Right cardiac atrium (tissue), 5 donors: Measurements from ENCODE around the gene PIK3CB. TPM values are rescaled to one million over a fixed set of nuclear protein-coding genes. Genes with fewer than 3 reads are reported as not detected.
"Not testable (repeated sequence)": the region's sequence is repeated elsewhere in the genome, so short reads cannot be mapped to it uniquely, and the experiment has no call there.

Experiments
- ATAC-seq, 2 donors: fragments of 200-7000 bp; cut with Tn5 transposase; one replicate each; pipeline versions ENCODE4 v1.8.0 to v1.9.1; 2020; ENCODE audit warnings: moderate library complexity in 2 of 2, mild to moderate bottlenecking in 1 of 2
- DNase-seq, 3 donors: peaks; one replicate each; pipeline ENCODE4 v3.0.0-alpha.2; 2020
- H3K27ac ChIP-seq: one replicate; pipeline ENCODE4 v1.5.1; 2013; ENCODE audit warnings: mild to moderate bottlenecking, low read length, control low read depth, moderate library complexity
- H3K27me3 ChIP-seq: one replicate; pipeline ENCODE4 v1.6.1; 2013; ENCODE audit not compliant: control insufficient read depth, insufficient read depth
- H3K4me1 ChIP-seq: one replicate; pipeline ENCODE4 v1.6.1; 2013; ENCODE audit warnings: low read length; ENCODE audit not compliant: control insufficient read depth, insufficient read depth
- H3K4me3 ChIP-seq: one replicate; pipeline ENCODE4 v1.5.1; 2013; ENCODE audit warnings: low read length, control low read depth
- H3K9me3 ChIP-seq: one replicate; pipeline ENCODE4 v1.6.1; 2013; ENCODE audit warnings: low read length; ENCODE audit not compliant: control insufficient read depth
- WGBS: extraction: QIAGEN DNeasy Blood & Tissue Kit; methylation state at CpG from one replicate; pipeline ENCODE4 v1.1.7; 2013; 5-methylcytosine and 5-hydroxymethylcytosine counted together
- intact Hi-C, 4 donors: fragments of 100-400 bp; cut with DNase I; formaldehyde crosslinking; loops; one replicate each; pipeline versions ENCODE4 v1.11.0 to v1.14.0; 2022 to 2023
- polyA plus RNA-seq: library from polyadenylated mRNA; stranded (reverse); fragments of 200-250 nt; gene quantifications from one replicate; pipeline ENCODE4 v1.2.3, GENCODE V29; 2013
- total RNA-seq, 4 donors: library from RNA; stranded (reverse); fragmentation: NEBNext Ultra II Directional; extraction: Animal tissue kit (Norgen Biotek cat#: 25700); gene quantifications; one replicate each; pipeline ENCODE4 v1.2.1, GENCODE V29; 2021
- donor health status: healthy with polysubstance abuse.
- donor health status: DM: no; HTN: yes; CAD: no.
- donor health status: DM: no; HTN: no; CAD: no.
- donor health status: DM: no; HTN: yes; CAD: no; lungs with severe emphysema.
- donor health status: DM: yes; HTN: yes; CAD: no.

PIK3CB gene
- total and polyA plus RNA-seq, 5 donors, result 12.6 to 33.2 (median 31.9) TPM

DNA sequence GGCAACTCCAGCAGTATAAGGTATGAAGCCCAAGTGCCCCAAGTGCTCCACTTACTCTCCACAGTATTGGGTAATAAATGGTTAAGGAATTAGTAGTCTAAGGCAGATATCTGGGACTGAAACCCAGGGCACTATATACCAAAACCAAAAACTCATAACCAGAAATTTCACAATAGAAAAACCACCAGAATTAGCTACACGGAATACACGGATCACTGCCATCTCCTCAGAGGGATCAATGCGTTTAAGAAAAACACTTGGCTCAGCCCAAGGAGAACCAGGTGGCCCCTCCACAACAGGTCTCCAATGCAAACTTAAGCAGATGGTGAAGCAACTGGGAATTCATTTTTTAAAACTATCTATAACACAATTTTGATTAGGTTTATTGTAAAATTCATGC lies 142.6 kb downstream of the PIK3CB start:
- 83% methylated on average over 3 of the region's 3 CpGs for WGBS
- H3K27me3 ChIP-seq, result no peaks in the 10 kb centered on the region
- intact Hi-C loops, result loop anchor here in 1 of 4 donors (5.0 kb wide), 1 partner anchor 225 kb away; no protein-coding TSS in a partner anchor
- DNase-seq, result no peak
- H3K27ac ChIP-seq, result no peak overlapping the region
- no peaks in the 10 kb centered on the region for H3K9me3 ChIP-seq
- ATAC-seq, result no peak
- no peak overlapping the region for H3K4me3 ChIP-seq
- H3K4me1 ChIP-seq, result peaks cover 3% of the 10 kb centered on the region

DNA sequence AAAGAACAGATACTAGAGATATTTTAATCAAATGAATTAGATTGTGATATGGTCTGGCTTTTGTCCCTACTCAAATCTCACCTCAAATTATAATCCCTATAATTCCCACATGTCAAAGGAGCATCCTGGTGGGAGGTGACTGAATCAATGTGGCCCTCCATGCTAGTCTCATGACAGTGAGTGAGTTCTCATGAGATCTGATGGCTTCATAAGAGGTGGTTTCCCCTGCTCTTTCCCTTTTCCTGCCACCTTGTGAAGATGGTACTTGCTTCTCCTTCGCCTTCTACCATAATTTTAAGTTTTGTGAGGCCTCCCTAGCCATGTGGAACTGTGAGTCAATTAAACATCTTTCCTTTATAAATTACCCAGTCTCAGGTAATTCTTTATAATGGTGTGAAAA lies 143.4 kb downstream of the PIK3CB start:
- DNase-seq (no peak), ATAC-seq (no peak)
- 100% methylated on average over 1 of the region's 1 CpG for WGBS
- Histone ChIP-seq H3K4me1 (peaks cover 3% of the 10 kb centered on the region), H3K4me3 (no peak overlapping the region), H3K9me3 (no peaks in the 10 kb centered on the region), H3K27ac (no peak overlapping the region), H3K27me3 (no peaks in the 10 kb centered on the region)
- intact Hi-C loops, result loop anchor here in 1 of 4 donors (5.0 kb wide), 1 partner anchor 226 kb away; no protein-coding TSS in a partner anchor

DNA sequence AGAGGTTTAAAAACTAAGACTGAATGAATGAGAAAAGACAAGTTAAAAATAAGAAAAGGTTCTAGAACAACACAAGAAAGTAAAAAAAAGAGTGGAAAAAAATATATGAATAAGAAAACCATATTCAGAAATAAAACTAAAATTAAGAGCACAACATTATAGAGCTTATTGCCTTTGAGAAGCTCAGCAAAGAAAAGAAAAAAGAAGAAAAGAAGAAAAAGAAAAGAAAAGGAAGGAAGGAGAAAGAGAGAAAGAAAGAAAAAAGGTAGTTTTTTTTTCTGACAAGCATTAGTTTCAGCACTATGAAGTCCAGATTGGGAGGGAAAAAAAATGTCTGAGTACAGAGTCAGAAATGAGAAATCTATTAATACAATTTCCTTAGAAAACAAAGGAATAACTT lies 144.7 kb downstream of the PIK3CB start:
- ATAC-seq, result no peak
- Histone ChIP-seq H3K4me1 (peaks cover 3% of the 10 kb centered on the region), H3K9me3 (no peaks in the 10 kb centered on the region), H3K27ac (no peak overlapping the region), H3K4me3 (no peak overlapping the region), H3K27me3 (no peaks in the 10 kb centered on the region)
- intact Hi-C loops, result loop anchor here in 1 of 4 donors (5.0 kb wide), 1 partner anchor 227 kb away; no protein-coding TSS in a partner anchor
- no peak for DNase-seq

DNA sequence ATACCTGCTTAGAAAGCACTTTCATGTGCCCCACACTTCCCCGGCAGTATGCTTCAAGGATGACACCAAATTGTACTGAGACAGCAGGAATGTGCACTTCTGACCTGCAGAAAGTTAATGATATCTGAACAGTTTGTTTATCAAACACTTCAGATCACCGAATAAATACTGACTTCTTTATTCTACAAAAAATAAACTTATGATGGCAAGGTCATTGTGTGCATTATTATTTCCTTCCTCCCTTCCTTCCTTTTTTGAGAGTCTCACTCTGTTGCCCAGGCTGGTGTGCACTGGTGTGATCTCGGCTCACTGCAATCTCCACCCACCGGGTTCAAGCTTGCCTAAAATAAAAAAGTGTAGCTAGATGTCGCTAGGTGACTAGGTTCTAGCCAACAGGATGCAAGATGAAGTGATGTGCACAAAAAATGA lies 145.8 kb downstream of the PIK3CB start:
- 47% methylated on average over 5 of the region's 5 CpGs for WGBS
- H3K9me3 ChIP-seq, result no peaks in the 10 kb centered on the region
- no peak overlapping the region for H3K27ac ChIP-seq
- intact Hi-C loops, result loop anchor here in 1 of 4 donors (10.0 kb wide), 1 partner anchor 74 kb away; no protein-coding TSS in a partner anchor
- ATAC-seq (no peak), DNase-seq (no peak)
- no peak overlapping the region for H3K4me3 ChIP-seq
- H3K27me3 ChIP-seq, result no peaks in the 10 kb centered on the region
- H3K4me1 ChIP-seq, result peaks cover 3% of the 10 kb centered on the region

DNA sequence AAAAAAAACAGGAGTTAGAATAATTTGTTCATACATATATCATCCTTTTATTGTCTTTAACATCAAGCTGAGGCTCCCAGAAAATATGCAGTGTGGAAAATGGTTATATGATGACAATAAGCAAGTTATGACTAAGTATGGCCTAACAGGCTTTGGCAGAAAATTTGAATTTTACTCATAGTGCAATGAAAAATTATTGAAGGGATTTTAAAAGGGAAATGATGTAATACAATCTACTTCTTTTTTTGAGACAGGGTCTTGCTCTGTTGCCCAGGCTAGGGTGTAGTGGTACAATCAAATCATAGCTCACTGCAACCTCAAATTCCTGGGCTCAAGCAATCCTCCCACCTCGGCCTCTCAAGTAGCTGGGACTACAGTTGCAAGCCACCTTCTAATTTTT lies 147.5 kb downstream of the PIK3CB start:
- H3K4me1 ChIP-seq, result peaks cover 3% of the 10 kb centered on the region
- 92% methylated on average over 1 of the region's 1 CpG for WGBS
- ATAC-seq, result no peak
- DNase-seq, result no peak
- H3K4me3 ChIP-seq, result no peak overlapping the region
- intact Hi-C loops, result loop anchor here in 1 of 4 donors (10.0 kb wide), 1 partner anchor 72 kb away; no protein-coding TSS in a partner anchor
- H3K9me3 ChIP-seq, result no peaks in the 10 kb centered on the region
- H3K27me3 ChIP-seq, result no peaks in the 10 kb centered on the region
- no peak overlapping the region for H3K27ac ChIP-seq

DNA sequence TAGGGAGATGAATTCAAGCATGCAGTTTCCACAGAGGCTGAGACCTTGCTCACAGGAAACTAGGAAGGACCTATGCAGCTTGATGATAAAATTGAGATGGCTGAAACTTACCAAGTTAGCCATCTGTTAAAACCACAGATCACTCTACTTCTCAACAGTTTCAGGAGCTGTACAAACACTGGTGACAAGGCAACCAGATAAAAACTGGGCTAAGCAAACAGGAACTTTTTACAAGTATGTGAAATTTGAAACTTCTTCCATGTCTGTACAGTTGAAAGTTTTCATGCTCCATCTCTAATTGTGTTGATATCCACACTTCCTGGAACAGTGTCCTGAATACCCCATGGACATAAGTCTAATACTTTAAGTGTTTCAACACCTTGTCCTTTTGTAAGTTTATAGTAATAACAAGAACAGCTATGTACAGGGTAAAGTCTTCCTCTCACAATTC lies 147.9 kb downstream of the PIK3CB start:
- ATAC-seq, result no peak
- intact Hi-C loops, result loop anchor here in 1 of 4 donors (10.0 kb wide), 1 partner anchor 72 kb away; no protein-coding TSS in a partner anchor
- no peak for DNase-seq
- H3K27me3 ChIP-seq, result no peaks in the 10 kb centered on the region
- peaks cover 3% of the 10 kb centered on the region for H3K4me1 ChIP-seq
- no peaks in the 10 kb centered on the region for H3K9me3 ChIP-seq
- H3K27ac ChIP-seq, result no peak overlapping the region
- no peak overlapping the region for H3K4me3 ChIP-seq

DNA sequence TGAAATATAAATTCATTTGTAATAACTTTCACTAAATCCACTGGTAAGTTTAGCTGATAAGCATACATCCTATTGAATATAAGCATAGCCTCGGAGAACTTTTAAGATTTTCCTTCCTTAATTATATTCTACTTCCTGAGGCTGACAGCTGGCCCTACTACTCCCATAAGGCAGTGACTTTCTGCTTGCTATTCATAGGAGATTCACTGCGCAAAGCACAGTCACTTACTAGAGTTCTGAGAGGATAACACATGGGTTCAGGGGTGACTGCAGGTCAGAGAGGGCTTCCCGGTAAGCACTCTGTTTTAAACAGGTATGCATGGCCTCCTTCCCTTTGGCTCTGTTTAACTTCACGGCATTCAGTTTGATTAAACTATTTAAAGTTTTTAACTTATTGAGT lies 150.3 kb downstream of the PIK3CB start:
- DNase-seq, result no peak
- Histone ChIP-seq H3K4me3 (no peak overlapping the region), H3K27me3 (no peaks in the 10 kb centered on the region), H3K4me1 (peaks cover 3% of the 10 kb centered on the region), H3K27ac (no peak overlapping the region), H3K9me3 (no peaks in the 10 kb centered on the region)
- WGBS, result 81% methylated on average over 4 of the region's 4 CpGs
- no peak for ATAC-seq
- intact Hi-C loops, result loop anchor here in 1 of 4 donors (10.0 kb wide), 1 partner anchor 70 kb away; no protein-coding TSS in a partner anchor

DNA sequence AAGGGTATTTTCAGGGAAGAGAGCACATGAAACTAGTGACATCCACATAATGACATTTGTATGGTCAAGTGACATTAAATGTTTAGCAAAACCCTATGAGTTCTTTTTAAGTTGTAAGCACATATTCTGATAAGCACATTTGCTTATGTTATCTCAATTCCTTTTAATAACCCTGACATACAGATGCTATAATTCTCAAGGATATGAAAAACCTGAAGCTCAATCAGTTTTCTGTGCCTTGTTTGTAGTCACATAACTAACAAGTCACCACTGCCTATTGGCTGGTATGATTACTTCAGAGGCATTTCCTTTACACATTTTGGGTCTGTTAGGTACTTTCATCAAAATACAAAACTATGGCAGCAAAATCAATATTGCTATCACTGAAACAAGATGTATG lies 152.1 kb downstream of the PIK3CB start:
- no peak overlapping the region for H3K4me3 ChIP-seq
- DNase-seq, result no peak
- intact Hi-C loops, result loop anchor here in 1 of 4 donors (10.0 kb wide), 1 partner anchor 68 kb away; no protein-coding TSS in a partner anchor
- H3K27ac ChIP-seq, result no peak overlapping the region
- no peaks in the 10 kb centered on the region for H3K27me3 ChIP-seq
- no peaks in the 10 kb centered on the region for H3K9me3 ChIP-seq
- no peak for ATAC-seq
- no peaks in the 10 kb centered on the region for H3K4me1 ChIP-seq

DNA sequence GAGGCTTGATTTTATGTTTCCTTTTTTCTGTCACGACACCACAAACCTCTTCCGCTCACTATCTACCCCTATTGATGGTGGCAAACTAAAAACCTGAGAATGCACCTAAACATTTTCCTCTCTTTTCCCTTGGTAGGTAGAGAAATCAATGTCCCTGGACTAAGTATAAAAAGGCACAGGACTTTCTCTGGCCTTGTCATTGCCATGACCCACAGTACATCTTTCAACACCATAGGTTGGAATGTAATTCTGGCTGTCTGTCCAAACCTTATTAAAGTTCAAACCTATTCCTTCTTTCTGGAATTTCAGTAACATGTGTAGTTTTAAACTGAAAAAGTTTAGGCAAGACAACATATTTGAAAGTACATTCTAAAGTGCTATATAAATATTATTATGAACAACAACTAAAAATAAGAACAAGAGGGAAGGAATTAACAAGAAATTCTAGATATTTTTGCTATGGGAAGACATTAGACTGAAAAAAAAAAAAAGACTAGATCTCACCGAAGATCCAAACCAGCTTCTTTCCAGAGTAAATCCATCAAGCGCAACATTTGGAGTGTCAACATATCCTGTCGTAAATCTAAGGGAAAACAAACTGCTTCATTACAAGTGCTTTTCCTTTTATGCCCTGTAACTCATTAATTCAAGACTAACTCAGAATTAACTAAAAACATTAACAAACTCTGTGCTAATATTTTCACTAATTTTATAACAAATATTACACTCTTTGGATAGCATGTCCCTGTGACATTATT lies 153.1 kb downstream of the PIK3CB start:
- ATAC-seq (no peak), DNase-seq (no peak)
- Histone ChIP-seq H3K4me3 (no peak overlapping the region), H3K27ac (no peak overlapping the region), H3K9me3 (no peaks in the 10 kb centered on the region), H3K27me3 (no peaks in the 10 kb centered on the region), H3K4me1 (no peaks in the 10 kb centered on the region)
- 83% methylated on average over 5 of the region's 5 CpGs for WGBS
- intact Hi-C loops, result loop anchor here in 1 of 4 donors (10.0 kb wide), 1 partner anchor 67 kb away; no protein-coding TSS in a partner anchor

DNA sequence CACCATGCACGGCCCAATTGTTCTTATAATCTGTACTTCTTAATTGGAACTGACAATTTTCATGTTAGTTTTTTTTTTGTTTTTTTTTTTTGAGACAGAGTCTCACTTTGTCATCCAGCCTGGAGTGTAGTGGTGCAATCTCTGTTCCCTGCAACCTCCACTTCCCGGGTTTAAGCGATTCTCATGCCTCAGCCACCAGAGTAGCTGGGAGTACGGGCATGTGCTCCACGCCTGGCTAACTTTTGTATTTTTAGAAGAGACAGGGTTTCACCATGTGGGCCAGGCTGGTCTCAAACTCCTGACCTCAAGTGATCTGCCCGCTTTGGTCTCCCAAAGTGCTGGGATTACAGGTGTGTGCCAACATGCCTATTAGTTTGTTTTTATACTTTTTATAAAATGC lies 153.8 kb downstream of the PIK3CB start:
- not testable (repeated sequence) for H3K27ac ChIP-seq, H3K27me3 ChIP-seq, DNase-seq, H3K4me3 ChIP-seq, H3K4me1 ChIP-seq, ATAC-seq, H3K9me3 ChIP-seq
- 94% methylated on average over 6 of the region's 6 CpGs for WGBS
- intact Hi-C loops, result loop anchor here in 1 of 4 donors (10.0 kb wide), 1 partner anchor 66 kb away; no protein-coding TSS in a partner anchor

DNA sequence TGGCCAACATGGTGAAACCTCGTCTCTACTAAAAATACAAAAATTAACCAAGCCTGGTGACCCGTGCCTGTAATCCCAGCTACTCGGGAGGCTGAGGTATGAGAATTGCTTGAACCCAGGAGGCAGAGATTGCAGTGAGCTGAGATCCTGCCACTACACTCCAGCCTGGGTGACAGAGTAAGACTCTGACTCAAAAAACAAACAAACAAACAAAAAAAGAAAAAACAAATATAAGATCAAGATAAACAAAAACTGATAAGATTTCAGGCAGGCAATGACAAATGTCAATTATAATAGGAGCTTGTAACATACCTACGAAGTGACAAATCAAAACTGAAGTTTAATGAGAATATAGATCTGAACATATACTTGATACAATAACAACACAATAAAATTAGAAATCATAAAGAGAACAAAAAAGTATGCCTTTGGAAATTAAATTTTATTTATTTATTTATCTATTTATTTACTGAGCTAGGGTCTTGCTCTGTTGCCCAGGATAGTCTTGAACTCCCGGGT lies 155.8 kb downstream of the PIK3CB start:
- WGBS, result 91% methylated on average over 5 of the region's 5 CpGs
- Histone ChIP-seq H3K27me3 (no peaks in the 10 kb centered on the region), H3K4me1 (no peaks in the 10 kb centered on the region), H3K4me3 (no peak overlapping the region), H3K9me3 (peaks cover 2% of the 10 kb centered on the region), H3K27ac (no peak overlapping the region)
- intact Hi-C loops, result no loop called here
- no peak for ATAC-seq
- no peak for DNase-seq
